NCI-H82 treated with DMSO at 0.1 percent for 48 hours (cell line): ENCODE data around the gene LTV1.

Source experiments
- DNase-seq: peaks from one replicate; lab custom pipeline; 2025; ENCODE audit not compliant: unreplicated experiment; lab: John Stamatoyannopoulos, UW

LTV1 gene

GRCh38 chr6:143884216-143884900, 41.2 kb downstream of the LTV1 start:
- no peak for DNase-seq

- no peak for DNase-seq
Measured at GRCh38 chr6:143885116-143885515, 42.0 kb downstream of the LTV1 start.

- DNase-seq = no peak
Measured at GRCh38 chr6:143894655-143895054, 51.5 kb downstream of the LTV1 start.

DNA sequence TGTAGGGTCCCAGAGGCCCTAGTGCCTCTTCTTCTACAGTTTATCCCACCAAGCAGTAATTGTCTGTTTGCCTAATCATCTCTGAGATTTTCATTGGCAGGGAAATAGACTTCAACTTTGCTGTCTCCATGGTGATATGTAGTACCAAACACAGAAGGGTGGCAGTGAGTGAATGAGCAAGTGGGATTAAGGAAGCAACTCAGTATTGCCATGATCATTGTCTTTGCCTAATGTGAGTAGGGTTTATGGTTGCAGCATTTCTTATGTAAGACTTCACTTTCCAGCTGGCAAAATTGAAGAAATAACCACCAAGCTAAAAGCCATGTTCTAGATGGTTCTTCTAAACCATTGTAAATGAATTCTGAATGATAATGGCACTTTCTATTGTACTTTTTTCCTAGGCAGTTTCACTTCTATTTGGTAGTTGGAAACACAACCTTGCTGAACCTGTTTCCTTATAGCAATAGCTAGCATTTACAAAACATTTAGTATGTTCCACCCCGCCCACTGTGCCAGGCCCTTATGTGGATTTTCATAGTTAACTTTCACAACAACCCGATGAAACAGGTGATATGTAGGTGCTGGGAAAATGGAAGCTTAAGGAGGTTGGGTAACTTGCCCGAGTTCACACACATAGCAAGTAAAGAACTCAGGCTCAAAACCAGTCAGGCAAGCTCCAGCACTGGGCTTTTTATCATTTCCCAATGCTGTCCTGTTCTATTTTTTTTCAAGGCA, 53.2 kb downstream of the LTV1 start:
- no peak for DNase-seq

- DNase-seq = no peak
Measured at GRCh38 chr6:143900358-143900757, 57.2 kb downstream of the LTV1 start.

- no peak for DNase-seq
Measured at GRCh38 chr6:143901885-143902750, 59.0 kb downstream of the LTV1 start.

GRCh38 chr6:143902827-143903226, 59.7 kb downstream of the LTV1 start:
- DNase-seq = no peak

GRCh38 chr6:143911028-143911427, 67.9 kb downstream of the LTV1 start:
- no peak for DNase-seq

GRCh38 chr6:143912671-143913070, 69.5 kb downstream of the LTV1 start:
- no peak for DNase-seq
